HG03108 (cell line): ENCODE data around the gene TFCP2.

Experiments
- ATAC-seq: cut with Tn5 transposase; IDR thresholded peaks from one replicate; pipeline ENCODE4 v1.9.1; 2021; ENCODE audit warnings: moderate library complexity; ENCODE audit not compliant: unreplicated experiment

The TFCP2 gene

GRCh38 chr12:51048661-51049251 lies 124.2 kb downstream of the TFCP2 start:
- ATAC-seq: no peak

GRCh38 chr12:51047655-51048540 lies 125.0 kb downstream of the TFCP2 start, which contains the start of gene LETMD1:
Gene LETMD1, plus strand, starts transcription at chr12:51048327. Its CDS starts 30 bp downstream, at chr12:51048357.
- ATAC-seq: peak; percentile 98
